PFSK-1 (cell line): ENCODE measurements around the gene BNIPL.

ENCODE experiments used
- FOXP2 ChIP-seq: optimal IDR thresholded peaks from 2 replicates; pipeline ENCODE3; 2011; ENCODE audit warnings: borderline replicate concordance, control low read depth, inconsistent platforms; ENCODE audit not compliant: insufficient read depth; ENCODE audit errors: extremely low read length, extremely low read depth
- POLR2AphosphoS5 ChIP-seq: IDR thresholded peaks from 2 replicates; pipeline ENCODE4 v1.6.1; 2012; ENCODE audit warnings: low read depth, mild to moderate bottlenecking, control low read depth, low read length, moderate library complexity
- SIN3A ChIP-seq: IDR thresholded peaks from 2 replicates; pipeline ENCODE4 v1.6.1; 2012; ENCODE audit warnings: mild to moderate bottlenecking, low read length, moderate library complexity, borderline replicate concordance; ENCODE audit not compliant: insufficient read depth
- TAF1 ChIP-seq: IDR thresholded peaks from 2 replicates; pipeline ENCODE4 v1.6.1; 2012; ENCODE audit warnings: low read length, control low read depth, borderline replicate concordance; ENCODE audit not compliant: insufficient read depth
- TF ChIP-seq, protein P1 (sequence below), 2 experiments: IDR thresholded peaks; 2 replicates each; pipeline versions ENCODE4 v1.6.1 to v1.8.0; 2011 to 2012; ENCODE audit warnings: low read depth in 2 of 2, low read length in 2 of 2, control low read depth in 1 of 2, inconsistent platforms in 1 of 2, mild to moderate bottlenecking in 1 of 2, moderate library complexity in 1 of 2; ENCODE audit not compliant: insufficient read depth in 1 of 2

BNIPL gene

GRCh38 chr1:151012684-151013471 lies 23.5 kb upstream of the BNIPL start:
- TF ChIP-seq POLR2AphosphoS5 (no peak), SIN3A (no peak), TAF1 (no peak), FOXP2 (no peak)
- TF ChIP-seq, protein P1, sequence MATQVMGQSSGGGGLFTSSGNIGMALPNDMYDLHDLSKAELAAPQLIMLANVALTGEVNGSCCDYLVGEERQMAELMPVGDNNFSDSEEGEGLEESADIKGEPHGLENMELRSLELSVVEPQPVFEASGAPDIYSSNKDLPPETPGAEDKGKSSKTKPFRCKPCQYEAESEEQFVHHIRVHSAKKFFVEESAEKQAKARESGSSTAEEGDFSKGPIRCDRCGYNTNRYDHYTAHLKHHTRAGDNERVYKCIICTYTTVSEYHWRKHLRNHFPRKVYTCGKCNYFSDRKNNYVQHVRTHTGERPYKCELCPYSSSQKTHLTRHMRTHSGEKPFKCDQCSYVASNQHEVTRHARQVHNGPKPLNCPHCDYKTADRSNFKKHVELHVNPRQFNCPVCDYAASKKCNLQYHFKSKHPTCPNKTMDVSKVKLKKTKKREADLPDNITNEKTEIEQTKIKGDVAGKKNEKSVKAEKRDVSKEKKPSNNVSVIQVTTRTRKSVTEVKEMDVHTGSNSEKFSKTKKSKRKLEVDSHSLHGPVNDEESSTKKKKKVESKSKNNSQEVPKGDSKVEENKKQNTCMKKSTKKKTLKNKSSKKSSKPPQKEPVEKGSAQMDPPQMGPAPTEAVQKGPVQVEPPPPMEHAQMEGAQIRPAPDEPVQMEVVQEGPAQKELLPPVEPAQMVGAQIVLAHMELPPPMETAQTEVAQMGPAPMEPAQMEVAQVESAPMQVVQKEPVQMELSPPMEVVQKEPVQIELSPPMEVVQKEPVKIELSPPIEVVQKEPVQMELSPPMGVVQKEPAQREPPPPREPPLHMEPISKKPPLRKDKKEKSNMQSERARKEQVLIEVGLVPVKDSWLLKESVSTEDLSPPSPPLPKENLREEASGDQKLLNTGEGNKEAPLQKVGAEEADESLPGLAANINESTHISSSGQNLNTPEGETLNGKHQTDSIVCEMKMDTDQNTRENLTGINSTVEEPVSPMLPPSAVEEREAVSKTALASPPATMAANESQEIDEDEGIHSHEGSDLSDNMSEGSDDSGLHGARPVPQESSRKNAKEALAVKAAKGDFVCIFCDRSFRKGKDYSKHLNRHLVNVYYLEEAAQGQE (IDR thresholded peaks at IDR 0.05; ENCODE audit: insufficient read depth in 1 of 2, low read depth in 2 of 2, low read length in 2 of 2), result no peak

GRCh38 chr1:151013518-151013917 lies 22.9 kb upstream of the BNIPL start:
- TF ChIP-seq, protein P1 (IDR thresholded peaks at IDR 0.05; ENCODE audit: insufficient read depth in 1 of 2, low read depth in 2 of 2, low read length in 2 of 2), result no peak

- TF ChIP-seq FOXP2, result no peak
- no peak for TF ChIP-seq POLR2AphosphoS5
- no peak for TF ChIP-seq TAF1
- TF ChIP-seq SIN3A, result no peak
- TF ChIP-seq, protein P1 (IDR thresholded peaks at IDR 0.05; ENCODE audit: insufficient read depth in 1 of 2, low read depth in 2 of 2, low read length in 2 of 2), result no peak
Measured at GRCh38 chr1:151024540-151025146, 11.7 kb upstream of the BNIPL start.

DNA sequence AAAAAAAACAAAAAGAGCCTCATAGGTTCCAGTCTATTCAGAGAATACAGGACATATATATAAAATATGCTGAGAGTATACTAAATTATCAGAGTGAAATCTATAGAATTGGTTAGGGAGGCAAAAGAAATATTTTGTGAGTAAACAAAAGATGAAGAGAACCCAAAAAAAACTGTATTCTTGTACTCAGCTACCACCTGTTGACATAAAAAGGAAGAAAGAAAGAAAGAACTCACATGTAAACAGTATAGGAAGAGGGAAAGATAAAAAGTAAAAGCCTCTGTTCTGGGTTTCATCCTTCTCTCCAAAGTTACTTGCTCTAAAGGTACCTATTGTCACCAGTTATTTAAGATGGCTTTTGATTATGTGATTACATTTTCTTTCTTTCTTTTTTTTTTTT lies 9.9 kb upstream of the BNIPL start:
- no peak for TF ChIP-seq SIN3A
- TF ChIP-seq FOXP2, result no peak
- TF ChIP-seq, protein P1 (IDR thresholded peaks at IDR 0.05; ENCODE audit: insufficient read depth in 1 of 2, low read depth in 2 of 2, low read length in 2 of 2), result no peak
- TF ChIP-seq TAF1, result no peak
- no peak for TF ChIP-seq POLR2AphosphoS5

DNA sequence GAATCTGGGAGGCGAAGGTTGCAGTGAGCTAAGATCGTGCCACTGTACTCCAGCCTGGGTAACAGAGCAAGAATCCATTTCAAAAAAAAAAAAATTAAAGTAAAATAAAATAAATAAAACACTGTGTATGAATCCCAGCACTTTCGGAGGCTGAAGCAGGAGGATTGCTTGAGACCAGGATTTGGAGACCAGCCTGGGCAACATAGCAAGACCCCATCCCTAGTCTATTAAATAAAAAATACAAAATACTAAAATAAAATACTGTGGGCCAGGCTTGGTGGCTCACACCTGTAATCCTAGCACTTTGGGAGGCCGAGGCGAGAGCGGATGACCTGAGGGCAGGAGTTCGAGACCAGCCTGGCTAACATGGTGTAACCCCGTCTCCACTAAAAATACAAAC lies 4.2 kb upstream of the BNIPL start:
- TF ChIP-seq SIN3A (no peak), TAF1 (no peak), FOXP2 (no peak), POLR2AphosphoS5 (no peak)
- TF ChIP-seq, protein P1 (IDR thresholded peaks at IDR 0.05; ENCODE audit: insufficient read depth in 1 of 2, low read depth in 2 of 2, low read length in 2 of 2), result no peak
